GM18867 (cell line): ENCODE results near the gene TYW1B.
"Not testable (repeated sequence)": the region's sequence is repeated elsewhere in the genome, so short reads cannot be mapped to it uniquely, and the experiment has no call there.

Experiments
- ATAC-seq: cut with Tn5 transposase; IDR thresholded peaks from one replicate; pipeline ENCODE4 v1.9.1; 2021; ENCODE audit warnings: mild to moderate bottlenecking, moderate library complexity; ENCODE audit not compliant: unreplicated experiment

Gene TYW1B, protein sequence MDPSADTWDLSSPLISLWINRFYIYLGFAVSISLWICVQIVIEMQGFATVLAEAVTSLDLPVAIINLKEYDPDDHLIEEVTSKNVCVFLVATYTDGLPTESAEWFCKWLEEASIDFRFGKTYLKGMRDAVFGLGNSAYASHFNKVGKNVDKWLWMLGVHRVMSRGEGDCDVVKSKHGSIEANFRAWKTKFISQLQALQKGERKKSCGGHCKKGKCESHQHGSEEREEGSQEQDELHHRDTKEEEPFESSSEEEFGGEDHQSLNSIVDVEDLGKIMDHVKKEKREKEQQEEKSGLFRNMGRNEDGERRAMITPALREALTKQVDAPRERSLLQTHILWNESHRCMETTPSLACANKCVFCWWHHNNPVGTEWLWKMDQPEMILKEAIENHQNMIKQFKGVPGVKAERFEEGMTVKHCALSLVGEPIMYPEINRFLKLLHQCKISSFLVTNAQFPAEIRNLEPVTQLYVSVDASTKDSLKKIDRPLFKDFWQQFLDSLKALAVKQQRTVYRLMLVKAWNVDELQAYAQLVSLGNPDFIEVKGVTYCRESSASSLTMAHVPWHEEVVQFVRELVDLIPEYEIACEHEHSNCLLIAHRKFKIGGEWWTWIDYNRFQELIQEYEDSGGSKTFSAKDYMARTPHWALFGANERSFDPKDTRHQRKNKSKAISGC

DNA sequence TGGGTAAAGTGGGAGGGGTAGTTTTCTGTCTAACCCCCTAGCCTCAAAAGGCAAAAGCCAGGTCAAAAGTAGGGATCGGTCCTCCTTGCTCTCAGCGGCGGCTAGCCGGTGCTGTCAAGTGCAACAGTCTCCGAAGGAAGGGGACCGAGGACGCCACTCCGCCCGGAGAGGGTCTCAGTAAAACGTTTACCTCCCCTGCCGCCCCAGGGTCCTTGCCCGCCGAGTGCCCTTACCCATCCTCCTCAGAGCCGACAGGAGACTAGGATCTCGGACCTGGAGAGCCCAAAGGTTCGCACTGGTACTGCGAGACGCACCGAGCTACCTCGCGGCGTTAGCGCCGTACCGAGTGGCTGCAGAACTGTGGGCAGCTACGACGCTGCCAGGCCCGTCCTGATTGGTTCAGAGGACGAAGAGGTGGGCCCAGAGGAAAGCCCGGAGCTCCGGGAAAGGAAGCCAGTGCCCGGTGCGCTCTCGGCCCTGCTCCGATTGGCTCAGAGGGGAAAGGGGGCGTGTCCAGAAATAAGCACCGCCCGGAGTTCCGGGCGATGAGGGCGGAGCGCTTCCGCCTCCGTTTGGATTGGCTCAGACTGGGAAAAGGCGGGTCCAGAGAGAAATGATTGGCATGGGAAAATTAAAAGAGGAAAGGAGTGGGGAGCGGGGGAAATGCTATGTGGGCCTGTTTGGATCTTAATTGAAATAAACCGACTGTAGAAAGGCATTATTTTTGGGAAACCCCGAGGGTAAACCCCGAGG, at the start of gene TYW1B:
Gene TYW1B (minus strand): TSS at position 362 of the 753 bp plus-strand sequence. CDS start 125 bp downstream, at position 237.
- peak; percentile 89 for ATAC-seq

DNA sequence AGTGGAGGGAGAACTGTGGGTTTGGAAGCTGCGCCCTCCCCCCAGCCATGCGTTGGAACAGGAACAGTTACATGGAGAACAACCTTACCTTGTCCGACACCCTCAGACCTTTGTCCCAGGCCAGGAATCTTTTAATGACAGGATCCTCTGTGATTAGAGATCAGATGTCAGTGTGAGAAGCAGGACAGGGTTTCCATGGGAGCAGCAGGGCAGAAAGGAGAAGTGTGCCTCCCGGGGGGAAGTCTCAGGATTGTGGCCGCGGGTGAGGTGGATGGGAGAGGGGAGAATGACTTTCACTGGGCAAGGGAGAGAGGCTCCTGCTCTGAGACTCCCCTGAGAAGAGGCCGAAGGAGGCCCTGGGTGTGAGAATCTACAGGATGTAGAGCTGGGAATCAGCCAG, 39.6 kb upstream of the TYW1B start:
- not testable (repeated sequence) for ATAC-seq

DNA sequence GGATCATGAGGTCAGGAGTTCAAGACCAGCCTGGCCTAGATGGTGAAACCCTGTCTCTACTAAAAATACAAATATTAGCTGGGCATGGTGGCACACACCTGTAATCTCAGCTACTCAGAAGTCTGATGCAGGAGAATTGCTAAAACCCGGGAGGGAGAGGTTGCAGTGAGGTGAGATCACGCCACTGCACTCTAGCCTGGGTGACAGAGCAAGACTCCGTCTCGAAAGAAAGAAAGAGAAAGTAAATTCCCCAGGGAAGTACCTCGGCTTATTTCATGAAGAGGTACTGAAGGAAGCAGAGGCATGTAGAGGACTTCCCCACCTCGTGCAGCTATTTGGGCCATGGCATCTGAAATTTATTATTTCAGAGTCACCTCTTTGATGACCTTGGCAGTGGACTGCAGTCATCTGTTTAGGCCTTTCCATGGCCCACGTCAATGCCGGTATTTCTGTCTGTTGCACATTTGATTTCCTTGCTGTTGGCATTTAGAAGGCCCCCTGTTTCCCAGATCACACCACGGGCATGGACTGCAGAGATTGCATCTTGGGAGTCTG, 30.9 kb upstream of the TYW1B start:
- ATAC-seq, result not testable (repeated sequence)

DNA sequence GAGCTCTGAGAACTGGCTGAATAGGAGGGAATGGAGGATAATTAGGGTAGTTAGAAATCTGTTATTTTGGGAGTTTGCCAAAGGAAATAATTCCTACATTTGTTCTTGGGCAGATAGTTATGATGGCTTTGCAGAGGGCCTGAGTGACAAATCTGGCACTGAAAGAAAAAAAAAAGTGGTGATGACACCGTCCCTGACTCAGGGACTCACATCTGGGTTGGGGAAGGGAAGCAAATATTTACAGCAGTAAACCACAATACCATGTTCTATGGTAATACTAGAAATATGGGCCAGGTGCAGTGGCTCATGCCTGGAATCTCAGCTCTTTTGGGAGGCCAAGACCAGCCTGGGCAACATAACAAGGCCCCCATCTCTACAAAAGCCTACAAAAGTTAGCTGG, 29.9 kb upstream of the TYW1B start:
- ATAC-seq, result not testable (repeated sequence)

DNA sequence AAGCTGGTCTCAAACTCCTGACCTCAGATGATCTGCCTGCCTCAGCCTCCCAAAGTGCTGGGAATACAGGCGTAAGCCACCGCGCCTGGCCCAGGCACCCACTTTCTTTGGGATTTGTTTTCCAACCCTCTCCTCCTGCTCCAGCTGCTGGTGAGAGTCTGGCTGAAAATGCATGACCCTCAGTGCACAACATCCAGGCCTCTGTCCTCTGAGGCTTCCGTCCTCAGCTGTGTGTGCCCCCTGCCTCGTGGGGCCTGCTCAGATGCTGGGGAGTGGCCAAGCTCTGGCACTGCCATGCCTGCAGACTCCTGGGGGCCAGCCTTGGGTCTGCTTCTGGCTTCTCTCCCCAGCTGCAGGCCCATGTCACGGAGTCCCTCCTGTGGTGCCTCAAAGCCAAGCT, 27.3 kb upstream of the TYW1B start:
- not testable (repeated sequence) for ATAC-seq

DNA sequence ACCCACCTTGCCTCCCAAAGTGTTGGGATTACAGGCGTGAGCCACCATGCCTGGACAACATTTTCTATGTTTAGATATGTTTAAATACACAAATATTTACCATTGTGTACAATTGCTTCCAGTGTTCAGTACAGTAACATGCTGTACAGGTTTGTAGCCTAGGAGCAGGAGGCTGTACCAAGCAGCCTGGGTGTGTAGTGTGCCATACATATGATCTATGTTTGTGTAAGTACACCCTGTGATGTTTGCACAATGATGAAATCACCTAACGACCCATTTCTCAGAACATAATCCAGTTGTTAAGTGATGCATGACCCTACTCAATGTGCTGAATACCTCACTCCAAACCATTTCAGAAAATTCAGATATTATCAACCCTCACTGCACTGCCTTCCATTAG, 24.9 kb upstream of the TYW1B start:
- not testable (repeated sequence) for ATAC-seq

DNA sequence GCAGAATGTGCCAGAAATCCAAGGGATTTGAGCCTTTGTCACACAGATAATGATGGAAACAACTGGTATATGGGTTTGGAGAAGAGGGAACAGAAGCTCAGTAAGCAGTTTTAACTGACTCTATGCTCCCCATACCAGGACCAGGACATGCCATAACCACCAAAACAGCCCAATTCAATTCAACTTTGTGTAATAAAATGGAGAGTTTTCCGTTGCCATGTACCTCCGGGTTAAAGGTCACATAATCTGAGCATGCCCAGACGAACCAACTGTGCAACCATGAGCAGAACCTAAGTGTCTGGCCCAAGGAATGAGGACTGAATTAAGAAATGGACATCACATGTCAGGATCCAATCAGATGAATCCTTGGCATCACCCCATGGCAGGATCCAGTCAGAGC, 22.7 kb upstream of the TYW1B start:
- not testable (repeated sequence) for ATAC-seq

DNA sequence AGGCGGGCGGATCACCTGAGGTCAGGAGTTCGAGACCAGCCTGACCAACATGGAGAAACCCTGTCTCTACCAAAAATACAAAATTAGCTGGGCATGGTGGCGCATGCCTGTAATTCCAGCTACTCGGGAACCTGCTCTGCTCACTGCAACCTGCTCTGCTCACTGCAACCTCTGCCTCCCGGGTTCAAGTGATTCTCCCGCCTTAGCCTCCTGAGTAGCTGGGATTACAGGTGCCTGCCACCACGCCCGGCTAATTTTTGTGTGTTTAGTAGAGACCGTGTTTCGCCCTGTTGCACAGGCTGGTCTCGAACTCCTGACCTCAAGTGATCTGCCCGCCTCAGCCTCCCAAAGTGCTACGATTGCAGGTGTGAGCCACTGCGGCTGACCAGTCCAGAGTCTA, 16.1 kb upstream of the TYW1B start:
- ATAC-seq, result not testable (repeated sequence)

DNA sequence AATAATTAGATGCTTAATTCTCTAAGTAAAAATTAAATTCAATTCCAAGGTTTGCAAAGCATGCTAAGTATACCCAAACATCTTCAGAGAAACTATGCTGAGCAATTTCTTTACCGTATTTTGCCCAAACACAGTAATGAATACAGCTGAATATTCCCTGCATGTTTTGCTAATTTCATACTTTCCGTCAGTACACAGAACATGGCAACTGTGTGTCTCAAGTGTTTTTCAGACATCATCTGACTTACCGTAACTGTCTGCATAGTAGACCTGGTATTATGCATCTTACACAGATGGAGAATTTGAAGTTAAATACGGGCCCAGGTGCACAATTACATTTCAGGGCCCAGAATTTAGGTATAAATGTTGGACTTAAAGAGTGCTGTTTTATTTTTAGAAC, 15.2 kb upstream of the TYW1B start:
- ATAC-seq, result not testable (repeated sequence)

DNA sequence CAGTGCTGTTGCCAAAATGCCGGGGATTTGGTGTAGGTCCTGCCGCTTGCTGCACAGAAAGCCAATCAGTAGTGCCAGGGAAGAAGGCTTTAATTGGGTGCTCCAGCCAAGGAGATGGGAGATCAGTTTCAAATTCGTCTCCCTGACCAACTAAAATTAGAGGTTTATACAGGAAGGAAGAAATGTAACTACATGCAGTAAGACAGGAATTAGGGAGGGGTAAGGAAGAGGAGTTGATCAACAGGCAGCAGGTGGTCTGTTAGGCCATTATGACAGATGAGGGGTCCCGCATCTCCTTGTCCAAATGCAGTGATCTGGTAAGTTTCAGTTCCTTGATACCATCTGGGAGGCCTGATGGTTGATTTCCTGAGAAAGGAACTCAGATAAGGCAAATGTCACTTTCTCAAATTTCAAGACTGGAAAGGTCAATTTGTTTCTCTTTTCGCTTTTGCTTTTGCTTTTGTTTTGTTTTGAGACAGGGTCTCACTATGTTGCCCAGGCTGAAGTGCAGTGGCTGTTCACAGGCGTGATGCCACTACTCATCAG, 13.0 kb upstream of the TYW1B start:
- ATAC-seq, result not testable (repeated sequence)

DNA sequence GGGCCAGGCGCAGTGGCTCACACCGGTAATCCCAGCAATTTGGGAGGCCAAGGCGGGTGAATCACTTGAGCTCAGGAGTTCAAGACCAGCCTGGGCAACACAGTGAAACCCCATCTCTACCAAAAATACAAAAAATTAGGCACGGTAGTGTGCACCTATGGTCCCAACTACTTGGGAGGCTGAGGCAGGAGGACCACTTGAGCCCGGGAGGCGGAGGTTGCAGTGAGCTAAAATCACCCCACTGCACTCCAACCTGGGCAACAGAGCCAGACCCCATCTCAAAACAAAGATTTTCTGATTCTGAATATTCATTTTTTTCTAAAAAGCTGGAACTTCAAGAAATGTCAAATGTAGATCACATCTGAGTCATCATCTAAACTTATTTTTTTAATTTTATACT, 10.3 kb upstream of the TYW1B start:
- not testable (repeated sequence) for ATAC-seq

DNA sequence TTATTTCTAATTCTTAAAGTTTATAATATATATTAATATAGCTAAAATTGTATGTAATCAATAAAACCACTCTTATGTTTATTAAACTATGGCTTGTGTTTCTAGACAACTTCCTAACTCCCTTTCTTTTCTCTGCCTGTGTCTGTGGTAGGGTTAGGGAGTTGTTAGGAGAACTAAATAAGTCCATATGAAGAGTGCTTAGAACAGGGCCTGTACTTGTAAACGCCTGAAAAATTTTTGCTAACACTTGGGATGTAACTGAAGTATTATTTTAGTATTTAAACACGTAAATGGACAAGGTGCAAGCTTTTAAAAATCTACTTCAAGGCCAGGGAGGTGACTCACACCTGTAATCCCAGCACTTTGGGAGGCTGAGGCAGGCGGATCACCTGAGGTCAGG, 9.3 kb upstream of the TYW1B start:
- ATAC-seq, result not testable (repeated sequence)

DNA sequence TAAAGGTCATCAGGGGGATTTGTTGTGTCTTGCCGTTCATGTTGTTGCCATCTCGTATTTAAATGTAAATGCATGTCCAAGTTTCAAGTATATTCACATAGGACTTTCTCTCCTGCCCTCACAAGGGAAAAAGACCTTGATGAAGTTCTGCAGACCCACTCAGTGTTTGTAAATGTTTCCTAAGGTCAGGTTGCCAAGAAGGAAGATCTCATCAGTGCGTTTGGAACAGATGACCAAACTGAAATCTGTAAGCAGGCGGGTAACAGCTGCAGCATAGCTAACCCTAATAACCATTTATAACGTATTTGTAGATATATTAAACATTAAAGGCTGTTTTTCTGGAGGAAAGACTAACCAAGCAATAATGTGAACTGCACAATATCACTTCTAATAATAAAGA, 2.6 kb upstream of the TYW1B start:
- not testable (repeated sequence) for ATAC-seq

DNA sequence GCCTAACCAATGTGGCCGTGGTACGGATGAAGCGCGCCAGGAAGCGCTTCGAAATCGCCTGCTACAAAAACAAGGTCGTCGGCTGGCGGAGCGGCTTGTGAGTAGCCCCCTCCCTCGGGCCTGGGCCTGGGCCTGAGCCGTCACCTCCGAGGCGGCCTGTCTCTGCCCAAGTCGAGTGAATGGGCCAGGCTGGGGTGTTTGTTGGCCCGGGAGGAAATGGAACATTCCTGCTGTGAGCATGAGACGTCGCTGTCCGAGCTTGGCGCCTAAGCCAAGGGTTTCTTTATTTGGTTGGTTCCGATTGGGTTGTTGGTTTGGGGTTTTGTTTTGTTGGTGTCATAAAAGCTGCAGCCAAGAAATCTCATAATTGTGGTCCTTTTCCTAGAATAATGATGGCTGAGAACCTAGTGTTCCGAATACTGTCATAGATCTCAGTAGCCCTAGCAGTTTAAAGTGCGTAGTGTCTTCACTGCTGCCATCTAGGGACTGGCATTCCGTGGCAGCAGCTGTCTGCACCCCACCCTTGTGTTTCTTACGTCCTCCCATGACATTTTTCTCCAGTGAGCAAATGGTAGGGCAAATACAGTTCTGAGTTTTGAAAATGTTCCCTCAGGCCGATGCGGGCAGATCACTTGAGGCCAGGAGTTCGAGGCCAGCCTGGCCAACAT, 1.8 kb upstream of the TYW1B start:
- ATAC-seq, result peak; percentile 33

DNA sequence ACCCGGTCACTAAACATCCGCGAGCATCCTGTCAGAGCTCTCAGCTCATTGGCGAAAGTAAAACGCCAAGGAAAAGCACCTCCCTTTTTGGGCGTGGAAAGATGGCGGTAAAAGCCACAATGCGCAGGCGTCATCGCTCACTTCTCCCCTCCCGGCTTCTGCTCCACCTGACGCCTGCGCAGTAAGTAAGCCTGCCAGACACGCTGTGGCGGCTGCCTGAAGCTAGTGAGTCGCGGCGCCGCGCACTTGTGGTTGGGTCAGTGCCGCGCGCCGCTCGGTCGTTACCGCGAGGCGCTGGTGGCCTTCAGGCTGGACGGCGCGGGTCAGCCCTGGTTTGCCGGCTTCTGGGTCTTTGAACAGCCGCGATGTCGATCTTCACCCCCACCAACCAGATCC, 1.3 kb upstream of the TYW1B start:
- ATAC-seq, result peak; percentile 50

DNA sequence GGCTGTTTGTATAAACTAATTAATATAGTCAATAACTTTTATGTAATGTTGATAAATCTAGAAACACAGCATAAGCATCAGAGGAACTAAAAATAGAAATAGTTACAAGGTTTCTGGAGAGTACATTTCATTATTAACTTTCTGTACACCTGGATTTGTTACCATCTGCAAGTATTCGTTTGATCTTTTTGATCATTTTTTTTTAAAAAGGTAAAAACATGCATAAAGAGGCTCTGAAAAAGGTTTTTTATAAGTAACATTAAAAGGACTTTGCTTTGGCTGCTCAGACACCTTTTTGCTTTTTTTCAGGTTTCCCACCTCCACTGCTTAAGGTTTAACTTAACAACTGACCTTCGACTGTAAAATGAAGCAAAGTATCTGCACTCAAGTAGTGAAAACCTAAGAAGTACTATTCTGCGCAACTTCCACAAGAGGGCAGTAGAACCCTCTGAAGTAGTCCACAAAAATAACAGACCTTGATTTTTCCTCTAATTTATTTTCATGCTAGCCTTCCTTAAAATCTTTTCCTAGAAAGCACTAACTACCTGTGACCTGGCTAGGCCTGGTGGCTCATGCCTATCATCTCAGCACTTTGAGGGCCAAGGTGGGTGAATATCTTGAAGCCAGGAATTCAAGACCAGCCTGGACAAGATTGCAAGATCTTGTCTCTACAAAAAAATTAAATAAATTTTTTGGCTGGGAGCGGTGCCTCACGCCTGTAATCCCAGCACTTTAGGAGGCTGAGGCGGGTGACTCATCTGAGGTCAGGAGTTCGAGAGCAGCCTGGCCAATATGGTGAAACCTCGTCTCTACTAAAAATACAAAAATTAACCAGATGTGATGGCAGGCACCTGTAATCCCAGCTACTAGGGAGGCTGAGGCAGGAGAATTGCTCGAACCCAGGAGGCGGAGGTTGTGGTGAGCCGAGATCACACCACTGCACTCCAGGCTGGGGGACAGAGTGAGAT, 4.0 kb downstream of the TYW1B start:
- not testable (repeated sequence) for ATAC-seq

DNA sequence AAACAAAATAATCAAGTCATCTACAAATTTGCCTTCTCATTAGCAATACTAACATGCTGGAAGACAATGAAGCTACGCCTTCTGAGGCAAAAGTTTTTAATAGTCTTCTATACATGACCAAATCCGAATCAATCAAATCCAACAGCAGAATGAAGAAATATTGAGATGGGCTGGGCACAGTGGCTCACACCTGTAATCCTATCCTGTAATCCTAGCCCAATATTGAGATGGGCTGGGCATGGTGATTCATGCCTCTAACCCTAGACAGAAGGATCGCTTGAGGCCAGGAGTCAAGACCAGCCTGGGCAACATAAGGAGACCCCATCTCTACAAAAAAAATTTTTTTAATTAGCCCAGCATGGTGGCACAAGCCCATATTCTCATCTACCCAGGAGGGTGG, 5.5 kb downstream of the TYW1B start:
- not testable (repeated sequence) for ATAC-seq

DNA sequence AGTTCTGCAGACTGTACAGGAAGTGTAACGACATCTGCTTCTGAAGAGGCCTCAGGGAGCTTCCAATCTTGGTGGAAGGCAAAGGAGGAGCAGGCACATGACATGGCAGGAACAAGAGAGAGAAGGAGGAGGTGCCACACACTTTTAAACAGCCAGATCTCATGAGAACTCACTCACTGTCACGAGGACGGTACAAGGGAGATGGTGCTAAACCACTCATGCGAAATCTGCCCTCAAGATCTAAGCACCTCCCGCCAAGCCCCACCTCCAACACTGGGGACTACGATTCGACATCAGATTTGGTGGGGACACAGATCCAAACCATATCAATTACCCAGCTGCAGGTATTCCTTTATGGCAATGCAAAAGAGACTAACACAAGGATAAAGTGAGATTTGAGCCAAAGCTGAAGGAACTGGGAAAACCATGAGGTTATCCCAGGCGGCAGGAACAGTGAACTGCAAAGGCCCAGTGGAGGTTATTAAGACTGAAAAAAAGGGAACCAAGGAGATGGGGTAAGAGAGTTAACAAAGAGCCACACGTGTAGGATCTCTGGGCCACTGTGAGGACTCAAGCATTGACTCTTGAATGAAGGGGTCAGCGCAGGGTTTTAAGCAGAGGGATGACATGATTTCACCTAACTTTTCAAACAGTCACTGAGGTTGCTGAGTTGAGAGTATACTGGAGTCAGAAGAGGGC, 9.2 kb downstream of the TYW1B start:
- ATAC-seq, result not testable (repeated sequence)

DNA sequence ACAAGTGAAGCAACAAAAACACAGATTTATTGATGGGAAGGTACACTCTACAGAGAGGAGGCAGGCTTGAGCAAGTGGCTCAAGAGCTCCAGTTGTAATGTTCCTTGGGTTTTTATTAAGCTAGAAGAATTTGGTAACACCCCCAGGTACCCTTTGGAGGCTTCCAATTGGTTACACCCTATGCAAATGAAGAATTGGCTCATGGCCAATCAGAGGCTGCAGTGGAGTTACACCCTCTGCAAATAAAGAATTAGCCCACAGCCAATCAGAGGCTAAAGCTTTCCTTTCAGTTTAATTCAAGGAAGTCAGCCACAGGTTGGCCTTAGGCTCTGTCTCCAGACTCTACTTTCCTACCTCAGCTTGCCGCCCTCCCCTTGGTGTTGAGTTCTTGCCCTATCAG, 10.3 kb downstream of the TYW1B start:
- not testable (repeated sequence) for ATAC-seq
